K562 (cell line): ENCODE data around the gene GTPBP2. TPM values are rescaled to one million over a fixed set of nuclear protein-coding genes. Genes with fewer than 3 reads are reported as not detected.

ENCODE experiments used
- ARID1B ChIP-seq: fragments of 450-650 bp; IDR thresholded peaks from 2 replicates; pipeline ENCODE4 v1.6.1; 2016; ENCODE audit warnings: antibody characterized with exemption, mild to moderate bottlenecking, inconsistent platforms
- CEBPB ChIP-seq: fragments of 450-650 bp; IDR thresholded peaks from 2 replicates; pipeline ENCODE4 v1.6.1; 2016; ENCODE audit warnings: missing genetic modification characterization, missing compliant biosample characterization
- ELF4 ChIP-seq: fragments of 450-650 bp; formaldehyde crosslinking; IDR thresholded peaks from 2 replicates; pipeline ENCODE4 v1.4.0; 2022; ENCODE audit warnings: missing genetic modification characterization
- ESRRB ChIP-seq: fragments of 250-450 bp; sonication (Bioruptor Pico); IDR thresholded peaks from 2 replicates; pipeline ENCODE4 v1.5.0; 2020; ENCODE audit warnings: mild to moderate bottlenecking, moderate library complexity, borderline replicate concordance
- HES1 ChIP-seq: fragments of 450-650 bp; IDR thresholded peaks from 2 replicates; pipeline ENCODE4 v1.6.1; 2016; ENCODE audit warnings: low read depth, mild to moderate bottlenecking, moderate library complexity
- TGIF2 ChIP-seq: sonication (generic); formaldehyde crosslinking; IDR thresholded peaks from 2 replicates; pipeline ENCODE4 v1.8.1; 2022; ENCODE audit warnings: mild to moderate bottlenecking, missing genetic modification reagents, moderate library complexity
- ZBTB49 ChIP-seq: sonication (generic); formaldehyde crosslinking; IDR thresholded peaks from 2 replicates; pipeline ENCODE4 v1.8.0; 2022; ENCODE audit warnings: missing genetic modification reagents, mild to moderate bottlenecking, borderline replicate concordance
- ZMIZ1 ChIP-seq, 2 experiments: fragments of 150-350 bp in 1 of 2; IDR thresholded peaks; 2 replicates each; pipeline ENCODE4 v1.6.1; 2012 to 2016; ENCODE audit warnings: low read depth in 2 of 2, low read length in 2 of 2, mild to moderate bottlenecking in 1 of 2, moderate library complexity in 1 of 2
- ZNF253 ChIP-seq: fragments of 250-450 bp; sonication (Bioruptor Pico); conservative IDR thresholded peaks from 2 replicates; pipeline ENCODE4 v1.6.1; 2021; ENCODE audit warnings: mild to moderate bottlenecking
- ZNF586 ChIP-seq: fragments of 450-650 bp; formaldehyde crosslinking; conservative IDR thresholded peaks from 2 replicates; pipeline ENCODE4 v1.4.0; 2020; ENCODE audit warnings: mild to moderate bottlenecking, moderate library complexity
- ZNF609 ChIP-seq: sonication (generic); formaldehyde crosslinking; IDR thresholded peaks from 2 replicates; pipeline ENCODE4 v1.8.1; 2023; ENCODE audit warnings: missing genetic modification reagents, mild to moderate bottlenecking, borderline replicate concordance
- ZNF766 ChIP-seq: fragments of 200-800 bp; sonication (Bioruptor generic); conservative IDR thresholded peaks from 2 replicates; pipeline ENCODE4 v1.6.1; 2016; ENCODE audit warnings: missing genetic modification characterization, missing compliant biosample characterization
- polyA plus RNA-seq, 8 experiments: library from polyadenylated mRNA; depleted of rRNA in 4 of 8; stranded (reverse) in 5 of 8; unstranded in 3 of 8; fragments of >200 nt; fragmentation: Nextera tagmentation in 2 of 8; fragmentation: Illumina TruSeq in 1 of 8; extraction: Ambion mirVana in 2 of 8; extraction: Trizol in 1 of 8; gene quantifications; 2 replicates each; pipeline versions ENCODE4 v1.2.1 to v1.2.3, GENCODE V29; 2011 to 2014; ENCODE audit warnings: inconsistent platforms in 1 of 8, missing spikeins in 1 of 8
- total RNA-seq, 7 experiments: library from RNA; depleted of rRNA in 6 of 7; stranded (reverse); fragments of >200 nt in 6 of 7; fragmentation: Illumina TruSeq in 2 of 7; extraction: Trizol in 2 of 7; gene quantifications; 2 replicates each; pipeline versions ENCODE4 v1.2.1 to v1.2.3, GENCODE V29; 2011 to 2021; ENCODE audit warnings: low replicate concordance in 1 of 7

The GTPBP2 gene
- total and polyA plus RNA-seq, 9 of the 15 experiments (the other 6 are each of a cell fraction or from before 2014, with no cell fraction given), result 48.4 to 196 (median 111) TPM

GRCh38 chr6:43629505-43630300 lies 639 bp upstream of the GTPBP2 start (continued):
- no peak for TF ChIP-seq ZNF586 (CRISPR knock-in tag)
- TF ChIP-seq ZMIZ1 (IDR thresholded peaks at IDR 0.05; ENCODE audit: low read depth in 2 of 2, low read length in 2 of 2), result peak in 1 of 2 experiments; percentile 57; a peak in 2 of 4 replicates
- peak; percentile 64; the same call in 1 of the 2 replicates for TF ChIP-seq ESRRB (CRISPR knock-in tag)
- no peak for TF ChIP-seq ZNF609 (CRISPR knock-in tag)
- 0 out of 2 replicates have a peak, but pooled peaks have one; percentile 19 for TF ChIP-seq ZNF253 (CRISPR knock-in tag)
- TF ChIP-seq TGIF2, result no peak
- peak; percentile 99 for TF ChIP-seq CEBPB
- TF ChIP-seq ZBTB49 (CRISPR knock-in tag), result 0 out of 2 replicates have a peak, but pooled peaks have one; percentile 81
- TF ChIP-seq ZNF766 (CRISPR knock-in tag), result no peak
- peak; percentile 74 for TF ChIP-seq ARID1B
- TF ChIP-seq ELF4, result 0 out of 2 replicates have a peak, but pooled peaks have one; percentile 1
- TF ChIP-seq HES1, result no peak; the same call in 1 of the 2 replicates
